ENCODE results near the gene CHTF18. TPM values are rescaled to one million over a fixed set of nuclear protein-coding genes. Genes with fewer than 3 reads are reported as not detected.

The CHTF18 gene
- total RNA-seq = 1 to 10 TPM; 2.0 to 8.8 (median 3.4) TPM

DNA sequence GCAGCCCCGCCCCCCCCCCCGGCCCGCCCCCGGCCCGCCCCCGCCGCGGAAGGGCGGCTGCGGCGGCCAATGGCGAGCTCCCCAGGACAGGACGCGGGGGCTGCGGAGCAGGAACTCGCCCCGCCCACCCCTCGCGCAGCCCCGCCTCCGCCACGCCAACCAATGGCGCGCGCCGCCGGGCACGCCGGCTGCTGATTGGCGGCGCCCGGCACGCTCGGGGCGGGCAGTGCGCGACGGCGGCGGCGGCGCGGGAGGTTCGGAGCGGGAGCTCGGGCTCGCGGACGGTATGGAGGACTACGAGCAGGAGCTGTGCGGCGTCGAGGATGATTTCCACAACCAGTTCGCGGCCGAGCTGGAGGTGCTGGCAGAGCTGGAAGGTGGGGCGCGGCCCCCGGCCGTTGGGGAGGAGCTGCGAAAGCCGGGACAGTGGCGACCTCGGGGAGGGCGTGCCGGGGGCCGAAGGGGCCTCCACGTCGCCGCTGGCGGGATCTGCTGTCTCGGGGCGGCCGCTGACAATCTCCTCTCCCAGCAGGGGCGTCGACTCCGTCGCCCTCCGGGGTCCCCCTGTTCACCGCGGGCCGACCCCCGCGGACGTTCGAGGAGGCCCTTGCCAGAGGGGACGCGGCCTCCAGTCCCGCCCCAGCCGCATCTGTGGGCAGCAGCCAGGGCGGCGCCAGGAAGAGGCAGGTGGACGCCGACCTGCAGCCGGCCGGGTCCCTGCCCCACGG lies at the start of gene CHTF18:
Gene CHTF18 (plus strand): TSS at position 222 of the 728 bp plus-strand sequence. CDS start 65 bp downstream, at position 287.
- DNase-seq (ENCODE audit: extremely low spot score) = peak; percentile 98
- H3K9me3 ChIP-seq = no peaks in the 10 kb centered on the region
- peaks cover 23 to 45% (median 34%) of the 10 kb centered on the region in 4 donors for H3K4me1 ChIP-seq
- peaks cover 0 to 43% (median 23%) of the 10 kb centered on the region in 4 donors for H3K36me3 ChIP-seq
- TF ChIP-seq, protein P1, sequence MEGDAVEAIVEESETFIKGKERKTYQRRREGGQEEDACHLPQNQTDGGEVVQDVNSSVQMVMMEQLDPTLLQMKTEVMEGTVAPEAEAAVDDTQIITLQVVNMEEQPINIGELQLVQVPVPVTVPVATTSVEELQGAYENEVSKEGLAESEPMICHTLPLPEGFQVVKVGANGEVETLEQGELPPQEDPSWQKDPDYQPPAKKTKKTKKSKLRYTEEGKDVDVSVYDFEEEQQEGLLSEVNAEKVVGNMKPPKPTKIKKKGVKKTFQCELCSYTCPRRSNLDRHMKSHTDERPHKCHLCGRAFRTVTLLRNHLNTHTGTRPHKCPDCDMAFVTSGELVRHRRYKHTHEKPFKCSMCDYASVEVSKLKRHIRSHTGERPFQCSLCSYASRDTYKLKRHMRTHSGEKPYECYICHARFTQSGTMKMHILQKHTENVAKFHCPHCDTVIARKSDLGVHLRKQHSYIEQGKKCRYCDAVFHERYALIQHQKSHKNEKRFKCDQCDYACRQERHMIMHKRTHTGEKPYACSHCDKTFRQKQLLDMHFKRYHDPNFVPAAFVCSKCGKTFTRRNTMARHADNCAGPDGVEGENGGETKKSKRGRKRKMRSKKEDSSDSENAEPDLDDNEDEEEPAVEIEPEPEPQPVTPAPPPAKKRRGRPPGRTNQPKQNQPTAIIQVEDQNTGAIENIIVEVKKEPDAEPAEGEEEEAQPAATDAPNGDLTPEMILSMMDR (IDR thresholded peaks at IDR 0.05) = no peak
- TF ChIP-seq POLR2A (IDR thresholded peaks at IDR 0.05; ENCODE audit: low read depth) = no peak
- TF ChIP-seq EP300 (IDR thresholded peaks at IDR 0.05) = no peak
- TF ChIP-seq POLR2AphosphoS5 (IDR thresholded peaks at IDR 0.05) = no peak
- WGBS = no CpG with 5 or more reads among the region's 97 CpGs
- peak within 1 kb of the TSS; percentile 68 to 84 (median 80) for H3K27ac ChIP-seq (replicated peaks in 1 of 4)
- intact Hi-C loops (cut with DNase I) = no loop called here
- peak within 1 kb of the TSS; percentile 86 to 99 (median 96) for H3K4me3 ChIP-seq
- peaks cover 0 to 4% (median 0%) of the 10 kb centered on the region in 4 donors for H3K27me3 ChIP-seq

DNA sequence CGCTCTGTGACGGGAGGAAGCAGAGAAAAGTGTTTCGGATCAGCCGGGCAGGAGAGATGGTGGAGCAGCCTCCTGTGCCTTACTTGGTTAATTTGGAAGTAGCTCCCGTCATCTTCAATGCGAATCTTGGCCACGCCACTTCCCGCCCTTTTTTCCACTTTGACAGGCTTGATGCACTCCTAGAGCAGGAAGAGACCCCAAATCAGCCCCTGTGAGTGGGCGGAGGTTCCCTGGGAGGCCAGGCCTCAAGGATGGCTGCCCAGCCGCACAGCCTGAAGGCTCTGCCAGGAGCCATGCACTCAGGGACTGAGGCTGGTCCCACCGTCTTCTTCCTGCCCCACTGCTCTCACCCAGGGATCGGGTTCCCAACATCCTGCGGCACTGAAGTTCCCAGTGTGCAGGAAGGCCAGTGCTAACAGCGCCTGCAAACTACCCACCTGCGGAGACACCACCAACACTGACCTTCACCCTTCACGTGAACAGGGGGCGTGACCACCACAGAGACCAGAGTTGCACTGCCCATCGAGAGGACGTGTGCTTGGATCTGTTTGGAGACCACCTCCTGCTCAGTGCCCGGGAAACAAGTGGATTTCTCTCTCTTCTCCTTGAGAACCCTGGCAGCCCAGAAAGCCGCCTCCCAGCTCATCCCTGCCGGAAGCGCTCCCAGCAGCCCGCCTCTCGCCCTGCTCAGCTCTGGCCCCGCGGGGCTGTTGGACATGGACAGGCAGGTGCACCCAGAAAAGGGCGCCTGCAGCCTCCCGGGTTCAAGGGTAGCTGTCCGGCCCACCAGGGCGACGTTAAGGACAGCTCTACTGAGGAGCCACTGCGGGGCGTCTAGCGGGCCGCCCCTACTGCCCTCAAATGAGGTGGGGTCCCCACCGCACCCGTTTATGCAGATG lies 48.6 kb upstream of the CHTF18 start:
- intact Hi-C loops (cut with DNase I) = no loop called here
- peak overlapping the region in 2 of 4 donors; percentile 72 for H3K27ac ChIP-seq (replicated peaks in 1 of 4)
- H3K9me3 ChIP-seq = no peaks in the 10 kb centered on the region
- peaks cover 0 to 29% (median 0%) of the 10 kb centered on the region in 4 donors for H3K27me3 ChIP-seq
- peaks cover 21 to 46% (median 35%) of the 10 kb centered on the region in 4 donors for H3K36me3 ChIP-seq
- H3K4me1 ChIP-seq = peaks cover 14 to 21% (median 18%) of the 10 kb centered on the region in 4 donors
- TF ChIP-seq, protein P1 (IDR thresholded peaks at IDR 0.05) = no peak
- TF ChIP-seq POLR2A (IDR thresholded peaks at IDR 0.05; ENCODE audit: low read depth) (no peak), EP300 (IDR thresholded peaks at IDR 0.05) (no peak), POLR2AphosphoS5 (IDR thresholded peaks at IDR 0.05) (no peak)
- no peak for DNase-seq (ENCODE audit: extremely low spot score)
- H3K4me3 ChIP-seq = peak overlapping the region; percentile 67 to 96 (median 88)
- WGBS = 49% methylated on average over 36 of the region's 38 CpGs

DNA sequence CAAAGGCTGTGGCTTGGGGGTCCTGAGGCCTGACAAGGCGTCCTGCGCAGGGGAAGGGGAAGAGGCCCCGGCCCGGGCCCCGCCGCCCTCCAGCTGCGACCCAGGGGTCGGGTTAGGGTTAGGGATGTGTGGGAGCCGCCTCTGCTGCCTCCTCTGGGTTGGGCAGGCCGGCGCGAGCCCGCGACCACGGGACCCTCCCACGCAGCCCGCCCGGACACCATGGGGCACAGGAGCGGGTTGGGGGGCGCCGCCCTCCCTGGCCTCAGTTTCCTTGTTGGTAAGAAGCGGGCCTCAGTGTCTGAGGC lies 48.0 kb upstream of the CHTF18 start:
- 3% methylated on average over 12 of the region's 22 CpGs for WGBS
- Histone ChIP-seq H3K36me3 (peaks cover 21 to 40% (median 29%) of the 10 kb centered on the region in 4 donors), H3K27me3 (peaks cover 0 to 34% (median 0%) of the 10 kb centered on the region in 4 donors), H3K4me3 (peak overlapping the region; percentile 67 to 96 (median 88)), H3K9me3 (no peaks in the 10 kb centered on the region), H3K4me1 (peaks cover 14 to 21% (median 18%) of the 10 kb centered on the region in 4 donors), H3K27ac (replicated peaks in 1 of 4) (peak overlapping the region; percentile 71 to 78 (median 72))
- intact Hi-C loops (cut with DNase I) = no loop called here
- TF ChIP-seq POLR2AphosphoS5 (IDR thresholded peaks at IDR 0.05) = no peak
- TF ChIP-seq, protein P1 (IDR thresholded peaks at IDR 0.05) = no peak
- TF ChIP-seq POLR2A (IDR thresholded peaks at IDR 0.05; ENCODE audit: low read depth) = no peak
- TF ChIP-seq EP300 (IDR thresholded peaks at IDR 0.05) = no peak
- no peak for DNase-seq (ENCODE audit: extremely low spot score)

DNA sequence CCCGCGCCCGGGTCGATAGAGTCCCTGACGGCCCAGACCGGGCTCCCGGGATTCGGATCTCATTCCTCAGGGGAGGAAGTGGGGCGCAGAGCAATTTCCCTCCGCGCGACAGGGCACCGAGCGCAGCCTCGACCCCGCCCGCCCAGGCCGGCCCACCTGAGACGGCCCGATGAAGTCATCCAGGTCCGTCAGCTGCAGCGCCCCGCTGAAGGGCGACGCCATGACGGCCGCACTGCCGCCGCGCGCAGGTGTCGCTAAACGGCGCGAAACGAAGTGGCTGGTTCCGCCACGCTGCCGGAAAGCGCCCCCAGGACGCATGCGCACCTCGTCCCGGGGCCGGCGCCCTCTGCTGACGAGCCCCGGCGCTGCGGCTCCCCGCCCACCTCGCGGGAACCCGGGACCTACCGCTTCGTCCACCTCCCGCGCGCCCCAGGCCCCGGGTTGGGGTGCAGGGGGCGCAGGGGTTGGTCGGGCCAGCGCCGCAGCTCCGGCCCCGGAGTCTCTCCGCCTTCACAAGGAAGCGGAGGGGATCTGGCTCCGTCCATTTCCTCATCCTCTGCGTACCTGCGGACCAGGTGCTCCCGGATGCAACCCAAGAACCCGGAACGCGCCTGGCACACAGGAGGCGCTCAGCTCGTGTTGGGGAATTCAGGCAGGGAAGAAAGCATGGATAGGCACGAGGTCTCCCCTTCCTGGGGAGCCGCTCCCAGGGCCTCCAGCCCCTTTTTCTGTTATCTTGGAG lies 47.5 kb upstream of the CHTF18 start, which contains the start of gene CIAO3:
Gene CIAO3 (minus strand): TSS at position 234 of the 742 bp plus-strand sequence. CDS start 12 bp downstream, at position 222.
- Histone ChIP-seq H3K27me3 (peaks cover 0 to 34% (median 0%) of the 10 kb centered on the region in 4 donors), H3K9me3 (no peaks in the 10 kb centered on the region), H3K27ac (replicated peaks in 1 of 4) (peak within 1 kb of the TSS; percentile 71 to 78 (median 72)), H3K36me3 (peaks cover 15 to 35% (median 24%) of the 10 kb centered on the region in 4 donors), H3K4me3 (peak within 1 kb of the TSS; percentile 67 to 96 (median 88)), H3K4me1 (peaks cover 14 to 21% (median 18%) of the 10 kb centered on the region in 4 donors)
- peak; percentile 68 for TF ChIP-seq POLR2A (IDR thresholded peaks at IDR 0.05; ENCODE audit: low read depth)
- no peak for TF ChIP-seq EP300 (IDR thresholded peaks at IDR 0.05)
- TF ChIP-seq POLR2AphosphoS5 (IDR thresholded peaks at IDR 0.05) = peak; percentile 96 to 100
- TF ChIP-seq, protein P1 (IDR thresholded peaks at IDR 0.05) = peak; percentile 98 to 99 (median 99)
- 1% methylated on average over 17 of the region's 79 CpGs for WGBS
- intact Hi-C loops (cut with DNase I) = no loop called here
- DNase-seq (ENCODE audit: extremely low spot score) = peak; percentile 94
